VCaP (cell line): ENCODE data around the gene TSFM.

Source experiments
- H3K27ac ChIP-seq: fragments of 450-650 bp; 2 replicates; pipeline ENCODE4 v1.5.1; 2017
- TF ChIP-seq, protein P1 (sequence below): fragments of 450-650 bp; conservative IDR thresholded peaks from 2 replicates; pipeline ENCODE4 v1.5.1; 2017; ENCODE audit warnings: mild to moderate bottlenecking, moderate library complexity

Gene TSFM

DNA sequence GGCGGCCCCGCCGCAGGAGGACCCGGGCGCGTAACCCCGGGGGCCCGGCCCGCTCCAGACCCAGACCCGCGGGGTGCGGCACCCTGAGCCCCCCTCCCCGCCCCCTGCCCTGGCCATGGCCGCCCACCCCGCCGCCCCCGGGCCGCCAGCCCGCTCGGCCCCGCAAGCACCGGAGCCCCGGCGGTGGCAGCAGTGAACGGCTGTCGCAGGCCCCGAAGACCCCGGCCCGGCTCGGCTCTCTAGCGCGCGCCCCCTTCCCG, 27.5 kb upstream of the TSFM start:
- H3K27ac ChIP-seq: peak overlapping the region; percentile 90

DNA sequence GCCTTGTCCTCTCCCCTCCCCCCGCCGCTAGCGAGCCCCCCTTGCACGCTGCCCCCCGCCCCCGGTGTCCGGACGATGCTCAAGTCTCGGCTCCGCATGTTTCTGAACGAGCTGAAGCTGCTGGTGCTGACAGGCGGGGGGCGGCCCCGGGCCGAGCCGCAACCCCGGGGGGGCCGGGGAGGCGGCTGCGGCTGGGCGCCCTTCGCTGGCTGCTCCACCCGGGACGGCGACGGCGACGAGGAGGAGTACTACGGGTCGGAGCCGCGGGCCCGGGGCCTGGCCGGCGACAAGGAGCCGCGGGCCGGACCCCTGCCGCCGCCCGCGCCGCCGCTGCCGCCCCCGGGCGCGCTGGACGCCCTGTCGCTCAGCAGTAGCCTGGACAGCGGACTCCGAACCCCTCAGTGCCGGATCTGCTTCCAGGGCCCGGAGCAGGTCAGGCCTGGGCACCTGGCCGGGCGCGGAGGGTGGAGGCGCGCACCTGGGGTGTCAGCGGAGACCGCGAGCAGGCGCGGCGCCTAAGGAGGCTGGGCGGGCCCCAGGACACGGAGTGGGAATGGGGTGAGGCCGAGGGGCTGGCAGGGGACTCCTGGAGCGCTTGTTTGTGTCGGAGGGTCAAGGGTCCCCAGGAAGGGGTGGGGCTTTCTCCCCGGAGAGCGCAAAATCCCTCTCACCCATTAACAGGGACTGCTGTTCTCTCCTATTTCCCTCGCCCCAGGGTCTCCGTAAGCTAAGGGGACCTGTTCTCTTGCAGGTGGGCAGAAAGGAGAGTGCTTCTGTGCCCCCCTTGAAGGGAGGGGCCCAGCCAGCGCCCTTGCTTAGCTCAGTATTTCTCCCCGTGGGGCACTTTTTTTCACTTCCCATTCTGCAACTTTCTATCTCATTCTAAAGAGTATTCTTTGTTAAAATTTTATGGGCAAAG, 26.9 kb upstream of the TSFM start:
- H3K27ac ChIP-seq: peak overlapping the region; percentile 90
- TF ChIP-seq, protein P1, sequence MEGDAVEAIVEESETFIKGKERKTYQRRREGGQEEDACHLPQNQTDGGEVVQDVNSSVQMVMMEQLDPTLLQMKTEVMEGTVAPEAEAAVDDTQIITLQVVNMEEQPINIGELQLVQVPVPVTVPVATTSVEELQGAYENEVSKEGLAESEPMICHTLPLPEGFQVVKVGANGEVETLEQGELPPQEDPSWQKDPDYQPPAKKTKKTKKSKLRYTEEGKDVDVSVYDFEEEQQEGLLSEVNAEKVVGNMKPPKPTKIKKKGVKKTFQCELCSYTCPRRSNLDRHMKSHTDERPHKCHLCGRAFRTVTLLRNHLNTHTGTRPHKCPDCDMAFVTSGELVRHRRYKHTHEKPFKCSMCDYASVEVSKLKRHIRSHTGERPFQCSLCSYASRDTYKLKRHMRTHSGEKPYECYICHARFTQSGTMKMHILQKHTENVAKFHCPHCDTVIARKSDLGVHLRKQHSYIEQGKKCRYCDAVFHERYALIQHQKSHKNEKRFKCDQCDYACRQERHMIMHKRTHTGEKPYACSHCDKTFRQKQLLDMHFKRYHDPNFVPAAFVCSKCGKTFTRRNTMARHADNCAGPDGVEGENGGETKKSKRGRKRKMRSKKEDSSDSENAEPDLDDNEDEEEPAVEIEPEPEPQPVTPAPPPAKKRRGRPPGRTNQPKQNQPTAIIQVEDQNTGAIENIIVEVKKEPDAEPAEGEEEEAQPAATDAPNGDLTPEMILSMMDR: no peak

More for the DNA sequence above, 27.5 kb upstream of the TSFM start:
- TF ChIP-seq, protein P1: no peak

DNA sequence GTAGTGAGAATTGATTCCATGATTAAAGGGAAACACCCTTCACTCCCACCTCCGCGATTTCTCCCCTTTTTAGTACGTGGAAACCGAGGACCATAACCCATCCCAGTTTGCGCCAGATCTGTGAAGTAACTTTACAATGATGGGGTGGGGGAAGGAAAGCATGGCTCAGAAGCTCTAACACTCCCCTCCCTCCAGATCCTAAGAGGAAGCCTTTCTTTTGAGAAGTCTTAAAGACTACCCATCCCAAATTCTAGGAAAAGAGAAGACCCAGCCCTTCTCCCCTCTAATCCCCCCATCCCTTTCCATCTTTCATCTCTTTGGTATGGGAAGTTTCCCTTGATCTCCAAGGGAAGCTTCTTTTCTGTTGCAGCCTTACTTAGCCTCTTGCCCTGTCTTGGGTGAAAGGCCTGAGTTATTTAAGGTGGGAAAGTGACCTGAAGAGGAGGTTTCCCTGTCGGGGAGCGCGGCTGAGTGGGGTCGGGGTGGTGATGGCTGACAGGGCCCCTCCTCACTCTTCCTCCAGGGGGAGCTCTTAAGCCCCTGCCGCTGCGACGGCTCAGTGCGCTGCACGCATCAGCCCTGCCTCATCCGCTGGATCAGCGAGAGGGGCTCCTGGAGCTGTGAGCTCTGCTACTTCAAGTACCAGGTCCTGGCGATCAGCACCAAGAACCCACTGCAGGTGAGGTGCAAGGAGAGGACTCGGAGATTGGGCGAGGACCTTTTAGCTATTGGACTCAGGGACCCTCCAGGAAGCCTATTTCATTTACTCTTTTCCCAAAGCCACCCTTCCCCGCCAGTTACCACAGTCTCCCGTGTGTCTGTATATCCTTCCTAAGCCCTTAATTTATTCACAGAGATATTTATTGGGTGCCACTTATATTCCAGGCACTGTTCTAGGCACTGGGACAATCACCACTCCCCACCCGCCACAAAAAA, 25.9 kb upstream of the TSFM start:
- H3K27ac ChIP-seq: peak overlapping the region; percentile 90
- TF ChIP-seq, protein P1: peak; percentile 64

DNA sequence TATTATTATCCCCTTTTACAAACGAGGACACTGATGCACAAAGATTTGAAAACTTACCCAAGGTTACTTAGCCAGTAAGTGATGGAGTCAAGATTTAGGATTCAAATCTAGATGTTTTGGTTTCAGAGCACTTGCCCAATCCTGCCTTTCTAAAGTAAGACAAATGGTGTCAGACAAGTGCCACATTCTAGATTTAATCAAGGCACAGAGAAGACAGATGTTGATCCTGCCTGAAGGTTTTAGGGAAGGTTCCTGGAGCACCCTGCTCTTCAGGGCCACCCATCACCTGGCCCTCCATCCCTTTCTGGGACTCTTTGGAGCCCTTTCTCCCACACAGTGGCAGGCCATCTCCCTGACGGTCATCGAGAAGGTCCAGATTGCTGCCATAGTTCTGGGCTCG, 24.8 kb upstream of the TSFM start:
- H3K27ac ChIP-seq: no peak overlapping the region
- TF ChIP-seq, protein P1: no peak

- H3K27ac ChIP-seq: no peak overlapping the region
- TF ChIP-seq, protein P1: no peak
Measured at GRCh38 chr12:57758552-57759359, 23.8 kb upstream of the TSFM start.

DNA sequence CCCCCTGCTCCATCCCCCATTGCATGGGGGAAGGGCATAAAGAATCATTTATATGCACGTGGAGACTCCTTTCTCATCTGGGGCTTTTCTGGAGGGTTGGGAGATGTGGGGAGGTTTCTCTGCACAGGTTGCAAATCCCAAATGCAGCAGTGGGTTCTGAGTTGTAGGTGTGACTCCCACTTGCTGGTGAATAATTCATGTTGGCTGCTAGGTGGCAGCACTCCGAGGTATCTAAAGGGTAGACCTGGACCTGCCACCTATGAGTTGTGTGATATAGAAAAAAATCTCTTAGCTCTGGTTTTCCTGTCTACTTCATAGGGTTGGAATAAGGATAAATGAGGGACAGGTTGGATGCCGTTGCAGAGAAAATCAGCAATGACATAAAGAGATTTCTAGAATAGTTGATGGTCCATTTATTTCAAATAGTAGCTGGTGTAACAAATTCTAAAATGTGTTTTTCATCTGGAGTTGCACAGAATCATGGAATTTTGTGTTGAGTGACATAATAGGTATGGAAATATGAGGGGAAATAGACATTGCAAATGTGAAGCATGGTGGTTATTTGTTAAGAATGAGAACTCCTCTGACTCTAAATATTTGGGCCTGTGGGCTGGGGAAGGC, 23.1 kb upstream of the TSFM start:
- TF ChIP-seq, protein P1: peak; percentile 88
- no peak overlapping the region for H3K27ac ChIP-seq
